Ishikawa (cell line): Measurements from ENCODE around the gene FHIT.

Experiments
- CREB1 ChIP-seq: IDR thresholded peaks from 2 replicates; pipeline ENCODE4 v1.6.1; 2012; ENCODE audit warnings: low read depth
- EP300 ChIP-seq: IDR thresholded peaks from 2 replicates; pipeline ENCODE4 v1.6.1; 2012; ENCODE audit warnings: borderline replicate concordance
- MAX ChIP-seq: IDR thresholded peaks from 2 replicates; pipeline ENCODE4 v1.6.1; 2012
- RAD21 ChIP-seq: IDR thresholded peaks from 2 replicates; pipeline ENCODE4 v1.6.1; 2012; ENCODE audit warnings: low read depth
- REST ChIP-seq: IDR thresholded peaks from 2 replicates; pipeline ENCODE4 v1.6.1; 2012; ENCODE audit warnings: low read depth, mild to moderate bottlenecking
- TAF1 ChIP-seq: IDR thresholded peaks from 2 replicates; pipeline ENCODE4 v1.6.1; 2012; ENCODE audit warnings: low read depth, mild to moderate bottlenecking
- TEAD4 ChIP-seq: IDR thresholded peaks from 2 replicates; pipeline ENCODE4 v1.6.1; 2012
- YY1 ChIP-seq: IDR thresholded peaks from 2 replicates; pipeline ENCODE4 v1.6.1; 2012; ENCODE audit warnings: low read depth
- ZBTB7A ChIP-seq: IDR thresholded peaks from 2 replicates; pipeline ENCODE4 v1.6.1; 2012; ENCODE audit warnings: low read depth

GRCh38 chr3:60027335-60027734 lies 1223.9 kb downstream of the FHIT start:
- TF ChIP-seq REST (no peak), RAD21 (no peak), CREB1 (no peak), TAF1 (no peak), MAX (no peak), TEAD4 (no peak), EP300 (no peak), YY1 (no peak), ZBTB7A (no peak)
